Measurements from ENCODE around the gene INTS3. TPM values are rescaled to one million over a fixed set of nuclear protein-coding genes. Genes with fewer than 3 reads are reported as not detected.

The INTS3 gene
- total and polyA plus RNA-seq, 7 donors = 11.3 to 29.0 (median 22.1) TPM

- Histone ChIP-seq H3K4me1 (peaks cover 26% of the 10 kb centered on the region), H3K9me3 (no peaks in the 10 kb centered on the region), H3K27ac (peak overlapping the region; percentile 23), H3K4me3 (peak overlapping the region; percentile 71), H3K36me3 (ENCODE audit: insufficient read depth in 1 of 2, low read depth in 1 of 2) (peaks cover 0 to 40% of the 10 kb centered on the region in 2 donors), H3K27me3 (ENCODE audit: insufficient read depth in 3 of 3, low read length in 2 of 3) (no peaks in the 10 kb centered on the region)
- WGBS, 3 donors = 67 to 69% (median 67%) methylated on average over 8 of the region's 8 CpGs
- ATAC-seq (no peak), DNase-seq (no peak)
- intact Hi-C loops (cut with DNase I) = no loop called here
- TF ChIP-seq, protein P1, sequence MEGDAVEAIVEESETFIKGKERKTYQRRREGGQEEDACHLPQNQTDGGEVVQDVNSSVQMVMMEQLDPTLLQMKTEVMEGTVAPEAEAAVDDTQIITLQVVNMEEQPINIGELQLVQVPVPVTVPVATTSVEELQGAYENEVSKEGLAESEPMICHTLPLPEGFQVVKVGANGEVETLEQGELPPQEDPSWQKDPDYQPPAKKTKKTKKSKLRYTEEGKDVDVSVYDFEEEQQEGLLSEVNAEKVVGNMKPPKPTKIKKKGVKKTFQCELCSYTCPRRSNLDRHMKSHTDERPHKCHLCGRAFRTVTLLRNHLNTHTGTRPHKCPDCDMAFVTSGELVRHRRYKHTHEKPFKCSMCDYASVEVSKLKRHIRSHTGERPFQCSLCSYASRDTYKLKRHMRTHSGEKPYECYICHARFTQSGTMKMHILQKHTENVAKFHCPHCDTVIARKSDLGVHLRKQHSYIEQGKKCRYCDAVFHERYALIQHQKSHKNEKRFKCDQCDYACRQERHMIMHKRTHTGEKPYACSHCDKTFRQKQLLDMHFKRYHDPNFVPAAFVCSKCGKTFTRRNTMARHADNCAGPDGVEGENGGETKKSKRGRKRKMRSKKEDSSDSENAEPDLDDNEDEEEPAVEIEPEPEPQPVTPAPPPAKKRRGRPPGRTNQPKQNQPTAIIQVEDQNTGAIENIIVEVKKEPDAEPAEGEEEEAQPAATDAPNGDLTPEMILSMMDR (IDR thresholded peaks at IDR 0.05) = no peak
Measured at GRCh38 chr1:153774026-153774595, 46.3 kb downstream of the INTS3 start.

GRCh38 chr1:153774780-153775457, 47.1 kb downstream of the INTS3 start, which contains the start of gene SLC27A3:
SLC27A3 (plus strand) TSS chr1:153775407; CDS start chr1:153775498, 91 bp downstream.
- Histone ChIP-seq H3K9me3 (no peaks in the 10 kb centered on the region), H3K27ac (peak within 1 kb of the TSS; percentile 60), H3K4me3 (peak within 1 kb of the TSS; percentile 71), H3K36me3 (ENCODE audit: insufficient read depth in 1 of 2, low read depth in 1 of 2) (peaks cover 0 to 34% of the 10 kb centered on the region in 2 donors), H3K27me3 (ENCODE audit: insufficient read depth in 3 of 3, low read length in 2 of 3) (no peaks in the 10 kb centered on the region), H3K4me1 (peaks cover 26% of the 10 kb centered on the region)
- peak; percentile 78 to 84 for DNase-seq
- TF ChIP-seq, protein P1 (IDR thresholded peaks at IDR 0.05) = no peak
- intact Hi-C loops (cut with DNase I) = no loop called here
- 4 to 5% (median 4%) methylated on average over 27 to 35 of the region's 35 CpGs for WGBS, 3 donors
- ATAC-seq = peak; percentile 49 to 67 (median 60)

- Histone ChIP-seq H3K9me3 (no peaks in the 10 kb centered on the region), H3K27me3 (ENCODE audit: insufficient read depth in 3 of 3, low read length in 2 of 3) (no peaks in the 10 kb centered on the region), H3K4me3 (peak overlapping the region; percentile 71), H3K27ac (peak overlapping the region; percentile 60), H3K36me3 (ENCODE audit: insufficient read depth in 1 of 2, low read depth in 1 of 2) (peaks cover 0 to 27% of the 10 kb centered on the region in 2 donors), H3K4me1 (peaks cover 26% of the 10 kb centered on the region)
- TF ChIP-seq, protein P1 (IDR thresholded peaks at IDR 0.05) = no peak
- intact Hi-C loops (cut with DNase I) = no loop called here
- ATAC-seq (peak; percentile 38 to 59 (median 48)), DNase-seq (peak; percentile 72 to 78)
- 0 to 1% (median 0%) methylated on average over 77 to 83 of the region's 83 CpGs for WGBS, 3 donors
Measured at GRCh38 chr1:153775458-153776327, 47.8 kb downstream of the INTS3 start.

- Histone ChIP-seq H3K4me3 (peak overlapping the region; percentile 71), H3K4me1 (peaks cover 26% of the 10 kb centered on the region), H3K36me3 (ENCODE audit: insufficient read depth in 1 of 2, low read depth in 1 of 2) (peaks cover 0 to 21% of the 10 kb centered on the region in 2 donors), H3K9me3 (no peaks in the 10 kb centered on the region), H3K27ac (no peak overlapping the region), H3K27me3 (ENCODE audit: insufficient read depth in 3 of 3, low read length in 2 of 3) (no peaks in the 10 kb centered on the region)
- no peak for ATAC-seq
- TF ChIP-seq, protein P1 (IDR thresholded peaks at IDR 0.05) = no peak
- peak in 1 of 2 donors; percentile 12 for DNase-seq
- intact Hi-C loops (cut with DNase I) = no loop called here
- WGBS, 3 donors = 59 to 68% (median 60%) methylated on average over 10 of the region's 10 CpGs
Measured at GRCh38 chr1:153776352-153776751, 48.5 kb downstream of the INTS3 start.
